Activated CD8-positive, alpha-beta memory T cell treated with anti-CD3 and anti-CD28 coated beads for 48 hours (primary cell): ENCODE results near the gene TMTC3.

ENCODE experiments used
- DNase-seq, 3 experiments: peaks; one replicate each; pipeline ENCODE4 v3.0.0-alpha.2; 2020; ENCODE audit warnings: low read depth in 2 of 3, low spot score in 2 of 3

The TMTC3 gene

GRCh38 chr12:88223519-88223918 is 81.4 kb downstream of the TMTC3 start:
- no peak for DNase-seq

GRCh38 chr12:88225776-88226175 is 83.7 kb downstream of the TMTC3 start:
- no peak for DNase-seq

- DNase-seq = no peak
Observed at GRCh38 chr12:88227263-88227662, 85.2 kb downstream of the TMTC3 start.

- no peak for DNase-seq
Observed at GRCh38 chr12:88227871-88228270, 85.8 kb downstream of the TMTC3 start.

GRCh38 chr12:88228720-88229119 is 86.6 kb downstream of the TMTC3 start:
- DNase-seq = no peak

GRCh38 chr12:88230271-88230670 is 88.2 kb downstream of the TMTC3 start:
- no peak for DNase-seq

- DNase-seq = no peak
Observed at GRCh38 chr12:88235183-88235833, 93.2 kb downstream of the TMTC3 start.

GRCh38 chr12:88237954-88238353 is 95.8 kb downstream of the TMTC3 start:
- no peak for DNase-seq

GRCh38 chr12:88238406-88238805 is 96.3 kb downstream of the TMTC3 start:
- DNase-seq = no peak

- no peak for DNase-seq
Observed at GRCh38 chr12:88241862-88242570, 99.9 kb downstream of the TMTC3 start.

GRCh38 chr12:88242571-88242925 is 100.4 kb downstream of the TMTC3 start:
- no peak for DNase-seq

- DNase-seq = no peak
Observed at GRCh38 chr12:88242939-88243338, 100.8 kb downstream of the TMTC3 start.

GRCh38 chr12:88243982-88244381 is 101.9 kb downstream of the TMTC3 start:
- no peak for DNase-seq

GRCh38 chr12:88245905-88246304 is 103.8 kb downstream of the TMTC3 start:
- DNase-seq = no peak

GRCh38 chr12:88247241-88247643 is 105.1 kb downstream of the TMTC3 start:
- no peak for DNase-seq

GRCh38 chr12:88248606-88249005 is 106.5 kb downstream of the TMTC3 start:
- DNase-seq = no peak
